HG02938 (cell line): ENCODE measurements around the gene GALNT13.
"Not testable (repeated sequence)": the region's sequence is repeated elsewhere in the genome, so short reads cannot be mapped to it uniquely, and the experiment has no call there.

Experiments used
- ATAC-seq: cut with Tn5 transposase; IDR thresholded peaks from one replicate; pipeline ENCODE4 v1.9.1; 2021; ENCODE audit warnings: mild to moderate bottlenecking, moderate library complexity; ENCODE audit not compliant: unreplicated experiment

The GALNT13 gene

DNA sequence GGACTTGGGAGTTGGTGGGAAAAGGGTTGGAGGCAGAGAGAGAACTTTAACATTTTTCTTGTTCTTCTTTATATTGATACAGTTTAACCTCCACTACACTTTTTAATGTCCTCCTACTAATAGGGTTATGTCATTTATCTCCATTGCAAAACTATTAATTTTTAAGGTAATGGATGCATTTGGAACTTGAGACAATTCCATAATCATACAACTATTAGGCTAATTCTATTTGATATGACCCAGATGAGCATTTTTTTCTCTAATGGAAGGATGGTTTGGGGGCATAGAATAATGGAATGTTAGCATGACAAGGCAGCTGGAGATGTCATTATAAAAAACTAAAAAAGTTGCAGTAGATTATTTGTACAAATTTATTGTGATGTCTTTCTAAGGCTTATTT, 587.6 kb downstream of the GALNT13 start:
- no peak for ATAC-seq

DNA sequence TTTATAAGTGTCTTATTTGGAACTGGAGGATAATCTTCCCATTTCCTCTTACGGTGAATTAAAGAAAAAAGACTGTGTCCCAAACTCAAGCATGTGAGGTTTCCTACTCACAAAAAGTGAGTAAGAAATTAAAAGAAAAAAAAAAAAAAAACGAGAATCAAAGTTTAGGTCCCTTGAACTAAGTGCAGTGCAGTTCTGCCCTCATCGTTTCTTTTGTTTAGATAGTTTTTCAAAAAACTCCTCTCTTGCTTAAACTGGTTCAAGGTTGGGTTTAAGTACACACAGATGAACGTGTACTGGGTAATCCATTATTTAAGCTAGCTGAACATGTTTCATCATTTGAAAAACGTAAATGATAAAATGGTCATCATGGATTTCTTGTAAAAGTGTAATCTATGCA, 590.9 kb downstream of the GALNT13 start:
- ATAC-seq: no peak

- ATAC-seq: no peak
Measured at GRCh38 chr2:154466226-154466625, 594.5 kb downstream of the GALNT13 start.

GRCh38 chr2:154470376-154470775, 598.7 kb downstream of the GALNT13 start:
- no peak for ATAC-seq

- ATAC-seq: not testable (repeated sequence)
Measured at GRCh38 chr2:154471492-154471891, 599.8 kb downstream of the GALNT13 start.

GRCh38 chr2:154477319-154477718, 605.6 kb downstream of the GALNT13 start:
- ATAC-seq: no peak

DNA sequence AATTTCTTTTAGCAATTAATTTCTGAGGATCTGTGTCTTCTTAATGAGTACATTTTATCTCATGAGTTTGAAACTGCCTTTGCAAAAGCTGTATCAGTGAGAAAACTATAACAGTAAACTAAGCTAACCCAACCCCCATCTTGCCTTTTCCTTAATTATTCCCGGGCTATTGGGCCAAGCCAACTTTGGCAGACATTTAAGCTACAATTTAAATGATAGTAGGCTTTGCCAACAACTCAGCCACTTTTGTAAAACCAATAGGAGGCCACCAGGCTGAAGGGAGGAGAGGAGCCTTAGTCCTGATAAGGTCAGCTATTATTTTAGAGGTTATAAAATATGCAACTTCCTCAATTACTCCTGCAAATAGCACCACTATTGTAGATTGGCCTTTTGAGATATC, 608.8 kb downstream of the GALNT13 start:
- ATAC-seq: no peak

GRCh38 chr2:154481336-154481735, 609.6 kb downstream of the GALNT13 start:
- ATAC-seq: no peak

- ATAC-seq: no peak
Measured at GRCh38 chr2:154484338-154485099, 612.8 kb downstream of the GALNT13 start.

- no peak for ATAC-seq
Measured at GRCh38 chr2:154488801-154489200, 617.1 kb downstream of the GALNT13 start.

GRCh38 chr2:154489266-154489858, 617.6 kb downstream of the GALNT13 start:
- ATAC-seq: no peak

DNA sequence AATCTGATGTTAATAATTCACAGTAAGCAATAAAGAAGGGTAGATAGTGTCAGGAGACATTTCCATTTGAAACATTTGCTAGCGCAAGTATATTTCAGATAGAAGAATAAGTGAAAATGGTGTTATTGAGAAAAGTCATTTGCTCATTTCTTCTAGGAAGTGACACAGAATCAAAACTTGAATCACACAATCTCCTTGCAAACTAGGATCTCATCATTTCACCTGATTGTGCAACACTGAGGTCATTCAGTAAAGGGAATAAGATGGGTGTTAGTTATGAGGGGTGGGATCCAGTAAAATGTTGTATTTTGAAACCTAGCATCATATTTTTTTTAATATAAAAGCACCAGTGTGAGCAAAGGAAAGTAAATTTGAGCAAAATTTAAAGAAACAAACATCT, 618.8 kb downstream of the GALNT13 start:
- no peak for ATAC-seq

DNA sequence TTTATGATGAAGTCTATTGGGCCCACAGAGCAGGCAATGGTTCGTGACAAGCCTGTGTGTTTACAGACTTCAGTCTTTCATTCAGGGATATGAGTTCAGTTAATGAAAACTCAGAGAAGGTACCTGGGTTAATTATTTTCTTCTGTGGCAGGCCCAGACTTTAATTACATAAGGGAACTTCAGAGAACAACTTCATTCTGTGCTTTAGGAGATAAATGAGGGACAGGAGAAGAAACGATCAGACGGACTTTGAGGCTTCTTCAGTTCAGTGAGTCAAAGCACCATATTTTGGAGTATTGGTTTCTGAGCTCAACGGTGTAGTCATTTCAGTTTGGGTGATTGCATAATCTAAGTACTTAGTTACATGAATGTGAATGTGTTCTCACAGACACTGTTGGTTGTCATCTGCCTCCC, 623.7 kb downstream of the GALNT13 start:
- no peak for ATAC-seq

DNA sequence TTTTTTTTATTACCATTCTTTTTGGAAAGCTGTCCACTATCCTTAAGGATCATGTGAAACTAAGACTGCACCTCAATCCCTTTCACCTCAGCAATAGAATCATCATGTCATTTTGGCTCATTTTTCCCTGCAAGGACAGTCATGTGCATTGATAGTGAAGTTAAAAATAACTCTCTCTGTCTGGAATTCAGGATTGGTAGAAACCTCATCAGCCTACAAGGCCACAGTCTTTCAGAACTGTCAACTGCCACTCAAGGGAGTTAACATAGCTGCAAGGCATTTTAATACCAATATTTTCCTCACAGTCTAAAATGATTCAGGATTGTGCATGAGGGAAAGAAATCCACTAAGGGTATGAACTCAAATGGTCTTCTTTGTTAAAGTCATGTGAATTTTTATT, 625.3 kb downstream of the GALNT13 start:
- ATAC-seq: no peak
